Glomerular visceral epithelial cell (primary cell): Measurements from ENCODE around the gene BCAS3.

Source experiments
- DNase-seq: peaks from one replicate; pipeline ENCODE4 v3.0.0-alpha.2; 2016; ENCODE audit errors: extremely low spot score

The BCAS3 gene

DNA sequence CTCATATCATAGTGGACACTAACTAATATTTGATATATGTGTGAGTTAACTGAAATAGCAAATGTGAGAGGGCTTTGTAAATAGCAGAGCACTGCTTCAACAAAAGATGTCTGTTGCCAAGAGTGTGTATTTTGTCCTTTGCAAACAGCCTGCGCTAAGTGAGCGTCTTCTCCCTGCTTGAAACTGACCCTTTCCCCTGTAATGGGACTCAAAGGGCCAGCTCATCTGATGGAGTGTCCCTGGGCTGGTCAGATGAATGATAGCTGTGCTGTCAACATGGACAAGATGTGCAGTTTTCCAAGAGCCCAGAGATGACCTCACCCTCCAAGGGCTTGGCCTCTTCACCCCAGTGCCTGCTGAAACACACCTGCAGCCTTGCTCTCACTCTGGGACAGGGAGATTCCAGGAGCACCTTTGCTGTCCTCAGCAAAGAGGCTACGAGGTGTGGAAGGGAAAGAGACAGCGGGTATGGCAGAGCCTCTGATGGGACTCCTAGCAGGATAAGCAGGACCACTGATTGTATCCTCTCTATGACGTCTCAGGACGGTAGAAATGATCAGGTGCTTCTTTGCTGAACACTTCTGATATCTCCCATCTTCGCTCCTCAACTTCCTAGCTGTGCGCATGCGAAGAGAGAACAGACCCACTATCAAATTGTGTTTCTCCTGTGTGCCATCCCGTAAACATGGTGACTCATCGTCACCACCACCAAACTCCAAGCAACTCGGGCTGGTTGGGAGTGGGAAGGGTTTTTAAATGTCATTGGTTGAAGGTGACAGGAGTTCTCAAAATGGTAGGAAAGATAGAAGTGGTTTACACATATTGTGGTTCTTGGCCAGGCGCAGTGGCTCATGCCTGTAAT, 686.2 kb downstream of the BCAS3 start:
- no peak for DNase-seq

DNA sequence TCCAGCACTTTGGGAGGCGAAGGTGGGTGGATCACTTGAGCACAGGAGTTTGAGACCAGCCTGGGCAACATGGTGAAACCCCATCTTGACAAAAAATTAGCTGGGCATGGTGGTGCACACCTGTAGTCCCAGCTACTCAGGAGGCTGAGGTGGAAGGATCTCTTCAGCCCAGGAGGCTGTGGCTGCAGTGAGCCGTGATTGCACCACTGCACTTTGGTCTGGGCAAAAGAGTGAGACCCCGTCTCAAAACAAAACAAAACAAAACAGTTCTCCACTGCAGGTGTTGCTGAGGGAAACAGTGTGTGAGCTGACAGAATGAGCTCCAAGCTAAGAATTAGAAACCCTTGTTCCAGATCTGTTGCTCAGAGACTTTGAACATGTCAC, 686.8 kb downstream of the BCAS3 start:
- no peak for DNase-seq

DNA sequence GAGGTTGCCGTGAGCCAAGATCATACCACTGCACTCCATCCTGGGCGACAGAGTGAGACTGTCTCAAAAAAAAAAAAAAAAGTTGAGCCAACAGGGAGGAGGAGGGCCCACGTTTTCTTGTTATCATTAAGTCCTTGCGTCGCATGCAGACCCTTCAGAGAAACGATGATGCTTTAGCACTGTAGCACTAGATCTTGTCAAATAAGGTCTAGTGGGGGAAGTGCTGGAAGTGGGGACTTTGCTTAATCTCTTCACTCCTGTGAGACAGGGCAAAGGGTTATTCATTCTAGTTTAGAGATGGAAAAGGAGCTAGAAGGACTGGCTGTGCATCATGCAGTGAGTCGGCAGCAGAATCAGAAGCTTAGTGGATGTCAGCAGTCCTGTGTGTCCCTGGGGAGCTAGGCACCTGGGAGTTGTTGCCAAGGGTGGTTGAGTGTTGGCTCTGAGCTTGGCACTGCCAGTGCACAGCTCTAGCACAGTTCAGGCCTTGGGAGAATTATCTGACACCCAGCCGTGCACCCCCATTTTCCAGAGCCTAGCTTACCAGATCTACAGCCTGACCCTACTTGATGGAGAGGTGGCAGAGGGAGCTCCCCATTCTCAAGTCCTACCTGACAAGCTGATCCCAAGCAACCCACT, 688.5 kb downstream of the BCAS3 start:
- DNase-seq = no peak

DNA sequence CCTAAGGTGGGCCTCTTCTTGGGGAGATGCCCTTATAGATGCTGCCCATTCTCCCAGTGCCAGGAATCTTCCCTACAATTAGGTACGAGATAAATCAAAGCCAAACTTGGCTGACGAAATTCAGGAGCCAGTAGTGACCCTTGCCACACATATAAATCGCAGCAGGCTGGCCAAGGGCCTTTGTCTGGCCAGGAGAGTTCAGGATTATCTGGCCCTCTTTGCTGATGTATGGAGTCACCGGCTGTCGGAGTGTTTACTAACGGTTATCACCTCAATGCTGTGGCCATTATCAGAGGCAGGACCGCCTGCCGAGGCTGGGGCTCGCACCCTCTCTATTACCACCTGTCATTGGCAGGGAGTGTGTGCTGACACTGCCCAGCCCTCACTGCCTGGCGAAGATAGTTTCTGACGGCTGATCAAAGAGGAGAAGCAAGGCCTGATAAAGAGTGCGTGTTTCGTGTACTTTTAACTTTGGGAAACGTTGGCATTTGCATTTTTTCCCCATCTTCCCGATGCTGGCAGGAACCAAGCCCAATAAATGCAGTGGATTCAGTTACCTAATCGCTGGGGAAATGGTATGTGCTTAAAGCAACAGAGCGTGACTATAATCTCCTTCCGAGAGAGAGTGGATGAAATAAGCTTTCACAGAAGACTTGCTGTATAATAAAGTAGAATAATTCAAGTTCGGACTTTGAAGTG, 689.2 kb downstream of the BCAS3 start:
- no peak for DNase-seq

DNA sequence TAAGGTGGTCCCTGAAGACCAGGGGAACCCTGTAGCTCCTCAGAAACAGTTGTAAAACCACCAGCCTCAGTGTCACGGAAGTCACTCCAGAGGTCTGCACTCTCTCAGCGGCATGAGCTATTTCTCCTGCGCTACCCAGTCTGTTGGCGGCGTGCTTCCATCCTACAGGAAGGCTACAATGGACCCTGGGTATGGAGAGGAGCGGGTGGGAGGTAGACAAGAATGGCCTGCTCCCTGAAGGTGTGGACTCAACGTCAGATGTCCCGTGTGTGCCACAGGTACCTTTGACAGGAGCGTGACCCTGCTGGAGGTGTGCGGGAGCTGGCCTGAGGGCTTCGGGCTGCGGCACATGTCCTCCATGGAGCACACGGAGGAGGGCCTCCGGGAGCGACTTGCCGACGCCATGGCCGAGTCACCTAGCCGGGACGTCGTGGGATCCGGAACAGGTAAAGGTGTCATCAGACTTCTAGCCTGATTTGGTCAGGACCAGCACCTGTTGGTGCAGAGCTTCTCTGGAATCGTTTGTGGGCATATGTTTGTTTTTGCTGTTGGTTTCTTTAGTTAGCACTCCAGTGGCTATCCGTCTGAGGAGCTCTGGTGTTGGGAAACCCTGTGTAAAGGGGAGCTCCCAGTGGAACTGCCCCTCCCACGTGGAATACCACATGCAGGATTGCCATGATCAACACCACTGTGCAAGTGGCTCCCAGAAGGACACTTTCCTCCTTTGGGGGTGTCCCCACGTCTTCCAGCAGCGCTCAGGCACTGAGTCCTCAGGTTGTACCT, 690.6 kb downstream of the BCAS3 start:
- DNase-seq = no peak

DNA sequence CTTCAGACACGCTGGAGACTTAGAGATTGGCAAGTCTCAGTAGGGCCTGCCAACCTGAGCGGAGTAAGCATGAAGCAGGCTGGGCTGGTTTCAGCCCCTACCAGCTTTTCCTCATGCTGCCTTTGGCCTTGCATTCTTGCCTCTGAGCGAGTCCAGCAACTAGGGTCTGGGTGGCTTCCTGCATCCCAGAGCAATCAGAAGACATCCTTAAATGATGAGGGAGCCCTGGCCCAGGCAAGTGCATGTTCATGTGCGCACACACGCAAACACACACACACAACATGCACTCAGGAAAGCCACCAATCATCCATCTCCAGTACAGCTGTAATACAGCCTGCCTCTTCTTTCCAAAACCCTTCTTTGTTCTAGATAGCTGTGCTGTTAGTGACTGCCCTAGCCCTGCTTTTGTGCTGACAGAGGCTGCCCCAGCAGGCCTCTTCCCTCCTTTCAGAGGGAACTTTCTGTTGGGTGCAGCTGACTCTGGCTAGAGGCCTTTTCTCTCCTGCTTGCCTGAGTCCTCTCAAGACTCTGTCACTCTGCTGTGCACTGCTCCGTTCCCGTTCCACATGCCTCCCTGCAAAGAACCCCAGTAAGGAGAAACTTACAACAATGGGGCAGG, 691.3 kb downstream of the BCAS3 start:
- no peak for DNase-seq

DNA sequence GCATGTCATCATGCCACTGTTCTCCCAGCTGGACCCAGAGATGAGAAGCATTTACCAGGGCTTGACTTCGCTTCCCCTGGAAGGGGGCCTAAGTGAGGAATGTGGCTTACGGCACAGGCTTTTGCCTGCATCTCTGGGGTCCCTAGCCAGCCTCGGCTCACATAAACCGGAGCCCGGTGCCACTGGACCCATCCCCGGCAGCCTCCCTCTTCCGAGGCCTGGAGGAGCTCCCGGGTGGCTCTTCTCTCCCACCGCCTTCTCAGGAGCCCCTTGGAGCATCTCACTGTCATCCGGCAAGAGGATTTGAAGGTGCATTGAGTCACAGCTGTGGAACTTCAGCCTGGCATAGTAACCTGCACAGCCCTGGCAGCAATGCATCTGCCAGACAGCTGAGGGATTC, 692.1 kb downstream of the BCAS3 start:
- no peak for DNase-seq

DNA sequence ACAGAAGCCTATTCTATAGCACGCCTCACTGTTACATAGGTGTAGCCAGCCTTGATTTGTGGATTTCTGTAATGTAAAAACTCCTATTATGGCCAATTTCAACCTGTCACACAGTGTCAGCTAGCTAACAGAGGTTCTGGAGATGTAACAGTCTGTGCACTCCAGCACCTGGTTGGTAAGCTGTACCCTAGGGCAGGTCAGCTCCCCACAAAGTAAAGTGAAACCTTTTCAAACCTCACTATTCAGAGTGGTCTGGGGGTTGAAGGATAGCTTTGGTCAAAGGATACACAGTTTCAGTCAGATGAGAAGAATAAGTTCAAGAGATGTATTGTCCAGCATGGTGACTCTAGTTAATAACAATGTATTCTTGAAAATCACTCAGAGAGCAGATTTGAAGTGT, 693.5 kb downstream of the BCAS3 start:
- no peak for DNase-seq

DNA sequence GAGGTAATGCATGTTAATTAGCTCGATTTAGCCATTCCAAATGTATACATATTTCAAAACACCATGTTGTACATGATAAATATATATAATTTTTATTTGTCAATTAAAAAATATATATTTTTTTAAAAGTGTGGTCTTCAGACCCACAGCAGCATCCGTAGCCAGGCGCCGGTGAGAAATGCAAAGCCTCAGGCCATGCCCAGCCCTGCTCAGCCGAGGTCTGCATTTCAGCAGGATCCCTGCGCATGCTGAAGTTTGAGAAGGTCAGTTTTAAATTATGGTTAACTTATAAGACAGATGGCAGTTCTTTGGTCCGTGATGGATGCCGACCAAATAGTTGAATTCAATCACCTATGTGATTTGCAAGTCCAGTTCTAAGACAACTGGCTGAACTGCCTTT, 694.0 kb downstream of the BCAS3 start:
- DNase-seq = no peak

DNA sequence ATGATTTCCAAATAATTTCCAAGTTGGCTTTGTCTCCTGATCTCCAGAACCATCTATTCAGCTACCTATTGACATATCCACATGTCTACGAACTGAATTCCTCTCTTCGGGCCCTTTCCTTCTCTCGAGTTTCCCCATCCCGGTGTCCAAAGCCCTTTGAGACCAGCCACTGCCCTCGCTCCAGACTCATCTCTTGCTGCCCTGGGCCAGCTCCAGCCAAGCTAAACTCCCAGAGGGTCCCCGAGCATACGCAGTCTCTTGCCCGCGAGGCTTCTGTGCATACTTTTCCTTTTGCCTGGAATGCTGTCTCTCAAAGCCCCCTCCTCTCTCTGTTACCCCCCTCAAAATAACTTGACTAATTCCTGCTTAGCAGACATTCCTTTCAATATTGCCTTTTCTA, 694.8 kb downstream of the BCAS3 start:
- DNase-seq = no peak

DNA sequence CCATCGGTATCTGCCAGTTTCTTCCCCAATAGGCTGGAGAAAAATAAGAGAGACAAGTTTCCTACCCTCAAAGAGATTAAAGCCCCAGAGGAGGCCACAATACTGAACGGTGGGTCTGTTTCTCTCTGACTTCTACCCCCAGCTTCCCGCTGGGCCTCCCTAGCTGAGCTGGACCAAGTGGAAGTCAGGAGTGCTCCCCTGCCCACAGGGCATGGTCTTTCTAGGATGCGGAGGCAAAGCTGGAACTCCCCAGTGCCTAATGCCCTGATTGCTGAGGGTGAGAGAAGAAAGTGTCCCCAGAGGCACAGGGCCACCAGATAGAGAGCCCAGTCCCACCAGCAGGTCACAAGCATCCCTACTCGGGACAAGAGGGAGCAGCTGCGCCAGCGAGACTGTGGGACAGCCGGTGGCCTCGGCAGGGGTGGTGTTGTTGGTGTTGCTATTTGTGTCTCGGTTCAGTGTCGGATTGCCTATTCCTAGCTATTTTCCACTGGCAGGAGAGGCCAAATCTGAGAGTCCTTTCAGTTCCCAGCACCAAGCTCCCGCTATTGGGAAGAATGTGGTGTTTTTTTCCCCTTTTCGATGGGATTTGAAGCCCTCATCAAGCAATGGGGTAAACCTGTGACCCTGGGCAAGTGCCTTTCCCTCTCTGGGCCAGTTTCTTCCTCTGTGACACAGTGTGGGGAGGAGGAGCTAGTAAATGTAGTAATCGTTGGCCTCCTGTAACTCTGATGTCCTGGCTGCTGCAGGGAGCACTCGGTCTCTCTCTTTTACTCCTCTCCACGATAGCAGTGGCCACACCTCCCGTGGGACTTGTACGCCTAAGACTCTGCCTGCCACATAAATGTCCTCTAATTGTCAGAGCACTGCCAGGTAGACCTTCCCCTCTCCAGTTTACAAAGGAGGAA, 699.5 kb downstream of the BCAS3 start:
- DNase-seq = no peak

DNA sequence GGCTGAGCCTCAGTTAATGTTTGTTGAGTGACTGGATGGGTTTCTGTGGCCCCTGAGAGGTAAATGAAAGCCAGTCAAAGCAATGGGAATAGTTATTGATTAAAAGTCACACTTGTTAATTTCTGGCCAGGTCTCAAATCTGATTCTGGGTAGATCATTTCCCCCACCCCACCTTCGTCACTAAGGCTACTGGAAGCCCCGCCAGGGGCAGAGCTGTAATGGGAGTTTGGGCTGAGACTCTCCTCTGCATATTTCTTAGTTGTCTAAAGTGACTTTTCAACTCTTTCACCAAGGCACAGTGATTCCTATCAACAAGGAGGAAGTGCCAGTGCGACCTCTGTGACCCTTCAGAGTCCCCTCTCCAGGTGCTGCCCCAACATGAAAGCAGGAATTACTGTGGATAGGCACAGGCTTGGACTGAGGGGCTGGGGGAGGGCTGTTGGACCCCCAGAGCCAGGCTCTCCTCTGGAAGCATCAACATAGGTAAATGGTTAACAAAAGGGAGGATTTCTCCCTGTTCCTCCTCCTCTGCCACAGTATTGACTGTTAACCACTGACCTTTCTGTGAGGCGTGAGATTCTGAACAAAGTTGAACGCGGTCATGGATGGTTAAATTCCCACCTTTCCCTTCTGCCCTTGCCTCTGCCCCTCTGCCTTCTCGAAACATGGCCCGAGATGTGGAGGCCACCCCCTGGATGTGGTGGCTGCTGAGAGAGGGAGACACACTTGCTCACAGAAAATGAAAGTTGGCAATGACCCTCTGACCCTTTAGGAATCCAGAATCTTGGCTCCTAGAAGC, 701.2 kb downstream of the BCAS3 start:
- DNase-seq = no peak

DNA sequence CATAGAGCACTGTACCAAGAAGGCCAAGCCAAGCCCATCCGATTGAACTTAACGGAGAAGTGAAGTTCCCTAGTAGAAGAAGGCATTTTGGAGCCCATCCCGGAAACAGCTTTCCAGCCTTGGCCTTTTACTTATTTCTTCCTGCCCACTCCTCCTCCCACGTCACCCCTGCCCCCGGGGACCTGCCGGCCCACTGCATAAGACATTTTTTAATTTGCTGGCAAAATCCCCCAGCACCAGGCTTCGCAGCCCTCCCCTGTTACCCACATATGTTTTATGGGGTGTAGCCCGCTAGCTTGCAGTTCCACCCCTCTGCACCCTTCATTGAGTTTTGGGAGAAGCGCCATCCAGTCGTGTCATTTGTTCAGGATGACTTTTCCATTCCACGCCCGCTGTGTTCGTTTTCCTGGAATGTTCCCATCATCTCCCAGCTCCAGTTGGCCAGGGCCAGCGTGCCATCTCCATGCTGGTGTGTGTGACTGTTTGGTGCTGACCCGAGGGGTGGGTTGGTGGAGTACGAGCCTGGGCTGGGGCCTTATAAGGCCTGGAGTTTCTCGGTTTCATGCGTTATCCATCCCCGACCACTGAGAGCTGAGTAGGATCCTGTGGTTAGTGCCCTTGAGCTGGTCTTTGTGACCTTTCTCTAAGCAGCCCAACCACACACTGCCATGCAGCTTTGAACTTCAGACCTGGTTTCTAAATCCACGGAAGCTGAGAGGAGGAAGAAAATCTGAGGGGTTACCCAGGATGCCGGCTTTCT, 702.0 kb downstream of the BCAS3 start:
- no peak for DNase-seq

DNA sequence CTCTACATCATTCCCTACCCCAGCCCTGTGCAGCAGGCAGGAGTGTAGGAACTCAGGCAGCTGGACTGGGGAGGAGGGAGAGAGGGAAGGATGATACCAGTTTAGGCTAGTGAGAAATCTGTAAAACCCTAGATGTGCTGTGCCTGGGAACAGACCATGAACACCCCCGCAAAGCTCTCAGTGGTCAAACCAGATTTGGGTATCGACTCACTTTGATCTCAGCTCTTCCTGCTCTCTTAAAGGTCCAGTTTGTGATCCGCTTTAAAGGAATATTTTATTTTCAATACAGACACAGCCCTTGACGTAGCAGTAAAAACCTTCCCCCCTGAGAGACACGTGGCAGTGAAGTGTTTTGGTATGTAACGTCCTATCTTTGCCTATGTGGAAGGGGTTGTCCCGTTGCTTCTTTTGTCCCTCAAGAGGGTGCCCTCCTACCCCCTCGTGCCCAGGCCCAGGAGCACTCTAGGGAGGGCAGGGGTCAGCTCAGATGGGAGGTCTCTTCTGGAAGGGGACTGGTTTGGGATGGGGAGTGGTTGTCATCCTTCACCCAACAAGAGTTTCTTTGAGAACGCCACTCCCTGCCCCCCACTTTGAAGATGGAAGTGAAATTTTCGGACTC, 702.7 kb downstream of the BCAS3 start:
- no peak for DNase-seq

DNA sequence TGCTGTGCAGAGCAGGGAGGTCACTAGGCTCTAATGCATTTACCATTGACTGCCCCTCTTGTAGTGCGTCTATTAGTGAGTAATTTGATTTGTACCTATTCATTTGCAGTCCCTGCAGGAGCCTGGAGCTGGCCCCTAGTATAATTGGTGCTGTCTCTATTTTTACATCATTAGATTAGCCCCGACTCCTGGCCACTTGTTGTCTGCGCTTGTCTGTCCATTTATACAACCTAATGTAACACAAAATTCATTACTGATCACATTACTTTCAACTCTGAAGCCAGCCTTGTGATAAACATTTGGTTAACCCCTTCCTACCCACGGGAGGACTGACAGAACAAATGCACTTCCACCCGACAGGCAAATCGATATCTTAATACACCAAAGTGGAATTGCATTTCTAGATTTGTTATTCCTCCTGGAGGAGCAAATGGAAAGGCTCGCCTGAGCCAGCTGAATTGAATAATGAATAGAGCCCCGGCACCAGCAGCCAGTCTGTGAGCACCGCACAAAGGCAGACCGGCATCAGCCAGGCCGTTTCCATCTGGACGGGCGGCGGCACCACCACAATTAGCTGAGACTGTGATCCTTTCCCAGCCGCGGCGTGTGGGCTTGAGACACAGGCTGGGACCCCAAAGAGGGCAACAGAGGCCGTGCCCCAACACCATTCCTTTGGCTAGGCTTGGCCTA, 703.3 kb downstream of the BCAS3 start:
- no peak for DNase-seq

DNA sequence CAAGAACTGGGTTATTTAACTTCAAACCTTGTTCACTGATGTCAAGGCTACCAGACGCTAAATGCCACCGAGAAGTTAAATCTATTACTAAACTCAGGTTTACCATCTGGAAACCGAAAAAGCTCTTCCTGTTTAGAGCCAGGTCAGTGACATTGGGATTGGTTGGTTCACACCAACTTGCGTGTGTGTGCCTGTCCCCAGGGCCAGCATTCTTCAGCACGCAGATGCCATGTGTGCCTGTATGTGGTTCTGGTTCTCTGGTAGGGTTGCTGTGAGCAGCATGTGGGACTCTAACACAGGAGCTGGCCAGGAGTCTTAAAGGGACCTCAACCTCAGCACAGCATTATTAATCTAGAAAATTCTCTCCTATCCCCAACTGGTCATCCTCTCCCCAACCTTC, 703.9 kb downstream of the BCAS3 start:
- DNase-seq = no peak

DNA sequence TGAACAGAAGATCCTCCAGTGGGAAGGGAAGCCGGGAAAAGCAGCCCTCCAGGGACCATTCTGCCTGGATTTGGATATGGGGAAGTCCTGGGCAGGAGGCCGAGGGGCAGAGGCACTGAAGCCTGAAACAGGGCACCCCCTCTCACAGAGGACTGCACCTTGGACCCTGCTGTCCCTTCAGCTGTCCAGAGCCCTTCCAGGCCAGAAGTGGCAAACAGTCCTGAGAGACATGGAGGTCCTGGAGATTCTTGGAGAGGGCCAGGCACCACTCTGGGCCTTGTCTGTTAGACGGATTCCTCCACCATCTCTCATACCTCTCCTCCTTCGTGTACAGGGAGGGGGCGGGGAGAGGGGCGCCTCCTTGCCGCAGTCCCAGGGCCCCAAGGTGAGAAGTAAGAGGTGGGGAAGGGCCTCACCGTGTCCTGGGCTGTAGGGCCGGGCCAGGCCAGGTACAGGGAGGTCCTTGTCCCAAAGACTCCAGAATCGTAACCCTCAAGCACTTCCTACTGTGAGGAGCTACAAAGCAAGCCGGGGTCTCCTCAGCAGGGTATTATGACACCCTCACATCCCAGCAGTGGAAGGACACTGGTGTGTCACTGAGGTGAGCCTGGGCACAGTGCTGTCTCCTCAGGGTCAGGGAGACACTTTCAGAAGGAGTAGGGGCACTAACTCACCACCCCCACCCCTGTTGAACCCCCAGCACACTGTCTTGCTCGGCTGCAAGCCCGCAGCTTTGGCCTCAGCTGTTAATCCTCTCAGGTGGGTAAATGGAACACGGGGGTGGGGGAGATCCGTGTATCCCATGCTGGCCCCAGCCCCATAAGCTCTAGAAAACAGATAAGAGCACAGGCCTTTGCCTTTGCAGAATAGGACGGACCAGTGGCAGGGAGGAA, 705.4 kb downstream of the BCAS3 start:
- no peak for DNase-seq
